C1 segment of cervical spinal cord (tissue), 14 donors: ENCODE measurements around the gene FAM163B.
"Not testable (repeated sequence)": the region's sequence is repeated elsewhere in the genome, so short reads cannot be mapped to it uniquely, and the experiment has no call there.

Source experiments
- DNase-seq, 14 donors: peaks; one replicate each; lab custom pipeline; 2025; lab: John Stamatoyannopoulos, UW

FAM163B gene

GRCh38 chr9:133640160-133640559 is 31.0 kb upstream of the FAM163B start:
- no peak for DNase-seq

DNA sequence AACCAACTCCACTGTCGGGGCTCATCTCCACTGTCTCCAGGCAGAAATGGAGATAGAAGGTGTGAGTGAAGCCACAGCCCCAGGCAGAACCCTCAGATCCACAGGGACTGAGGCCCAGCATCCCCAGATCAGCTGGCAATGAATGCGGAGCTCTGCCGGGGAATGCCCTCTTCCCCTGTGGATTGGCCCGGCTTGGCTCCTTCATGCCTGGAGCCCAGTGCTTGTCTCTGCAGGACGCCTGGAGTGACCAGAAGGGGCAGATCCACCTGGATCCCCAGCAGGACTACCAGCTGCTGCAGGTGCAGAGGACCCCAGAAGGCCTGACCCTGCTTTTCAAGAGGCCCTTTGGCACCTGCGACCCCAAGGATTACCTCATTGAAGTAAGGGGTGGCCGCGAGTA is 30.4 kb upstream of the FAM163B start:
- DNase-seq: no peak

- DNase-seq: no peak
Observed at GRCh38 chr9:133638711-133639110, 29.5 kb upstream of the FAM163B start.

GRCh38 chr9:133638076-133638475 is 28.9 kb upstream of the FAM163B start:
- DNase-seq: no peak

DNA sequence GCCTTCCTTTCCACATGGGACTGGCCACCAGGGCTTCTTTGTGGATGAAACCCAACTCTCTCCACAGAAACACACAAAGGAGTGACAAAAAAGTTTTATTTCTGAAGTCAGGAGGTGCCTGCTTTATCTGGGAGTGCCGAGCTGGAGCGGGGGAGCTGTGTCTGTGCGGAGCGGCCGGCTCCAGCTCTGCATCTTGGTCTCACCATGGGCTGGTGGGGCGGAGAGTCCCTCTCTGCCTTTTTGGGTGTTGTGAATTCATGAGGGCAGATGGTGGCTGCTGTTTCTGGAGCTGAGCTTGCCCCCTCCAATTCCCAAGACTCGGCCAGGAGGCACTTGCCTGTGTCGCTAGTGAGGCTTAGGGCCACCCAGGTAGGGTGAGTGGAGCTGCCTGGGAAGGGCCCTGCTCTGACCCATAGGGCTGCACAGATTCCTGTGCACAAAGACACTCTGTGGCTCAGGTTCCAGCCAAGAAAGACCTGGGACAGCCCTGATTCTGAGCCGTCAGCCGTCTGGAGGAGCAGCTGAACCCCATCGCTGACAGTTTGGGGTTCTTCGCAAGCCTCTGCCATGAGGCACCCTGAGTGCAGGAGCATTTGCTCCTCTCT is 28.4 kb upstream of the FAM163B start:
- DNase-seq: no peak

GRCh38 chr9:133636902-133637301 is 27.7 kb upstream of the FAM163B start:
- DNase-seq: no peak

DNA sequence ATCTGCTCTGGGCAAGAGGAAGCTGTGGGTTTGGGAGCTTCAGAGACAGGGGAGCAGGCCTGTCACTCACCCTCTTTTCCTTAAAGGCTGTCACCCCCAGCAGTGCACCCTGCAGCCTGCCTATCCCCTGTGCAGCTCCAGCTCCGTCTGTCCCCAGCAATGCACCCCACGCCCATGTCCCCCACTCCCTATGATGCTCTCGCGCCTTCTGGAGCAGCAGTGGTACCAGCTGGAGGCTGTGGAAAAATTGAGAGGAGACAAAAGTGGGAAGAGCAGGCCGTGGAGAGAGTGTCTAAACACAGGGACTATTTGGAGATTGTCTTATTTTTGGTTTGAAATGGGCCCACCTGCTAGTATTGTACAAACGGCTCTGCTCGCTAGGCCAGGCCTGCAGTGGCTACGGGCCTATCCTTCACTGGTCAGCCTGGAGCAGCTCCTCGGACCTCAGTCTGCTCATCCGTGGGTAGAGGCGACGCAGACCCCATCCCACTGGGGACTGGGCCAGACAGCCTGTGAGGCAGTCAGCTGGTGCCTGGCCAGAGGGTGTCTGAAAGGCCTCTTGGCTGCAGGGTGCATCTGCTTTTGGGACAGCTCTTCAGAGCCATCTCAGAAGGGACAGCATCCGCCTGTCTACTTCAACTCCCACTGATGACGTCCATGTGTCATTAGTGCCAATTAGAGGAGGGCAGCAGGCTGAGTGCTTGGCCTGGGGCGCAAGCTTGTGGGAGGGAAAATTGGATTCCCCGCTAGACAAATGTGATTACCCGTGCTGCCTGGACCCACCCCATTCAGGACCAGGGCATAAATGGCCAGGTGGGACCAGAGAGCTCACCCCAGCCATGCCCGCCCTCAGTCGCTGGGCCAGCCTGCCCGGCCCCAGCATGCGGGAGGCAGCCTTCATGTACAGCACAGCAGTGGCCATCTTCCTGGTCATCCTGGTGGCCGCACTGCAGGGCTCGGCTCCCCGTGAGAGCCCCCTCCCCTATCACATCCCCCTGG is 26.6 kb upstream of the FAM163B start, which contains the start of gene DBH:
Gene DBH (plus strand): TSS at position 831 of the 999 bp plus-strand sequence. CDS start 9 bp downstream, at position 840.
- DNase-seq: no peak

DNA sequence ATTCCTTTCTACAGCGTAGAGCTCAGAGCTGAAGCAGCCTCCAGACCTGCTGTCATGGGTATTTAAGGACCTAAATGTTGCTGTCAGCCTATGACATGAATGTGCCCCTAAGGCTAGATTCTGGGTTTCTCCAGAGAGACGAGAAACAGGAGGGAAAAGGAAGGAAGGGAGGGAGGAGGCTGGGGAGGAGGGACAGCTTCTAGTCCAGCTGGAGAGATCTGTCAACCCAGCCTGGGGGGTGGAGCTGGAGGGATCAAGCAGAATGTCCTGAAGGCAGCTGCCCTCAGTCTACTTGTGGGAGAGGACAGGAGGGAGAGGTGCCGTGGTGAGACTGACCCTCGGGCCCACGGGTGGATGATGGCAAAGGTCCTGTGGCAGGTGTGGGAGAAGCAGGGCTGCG is 25.9 kb upstream of the FAM163B start:
- no peak for DNase-seq

DNA sequence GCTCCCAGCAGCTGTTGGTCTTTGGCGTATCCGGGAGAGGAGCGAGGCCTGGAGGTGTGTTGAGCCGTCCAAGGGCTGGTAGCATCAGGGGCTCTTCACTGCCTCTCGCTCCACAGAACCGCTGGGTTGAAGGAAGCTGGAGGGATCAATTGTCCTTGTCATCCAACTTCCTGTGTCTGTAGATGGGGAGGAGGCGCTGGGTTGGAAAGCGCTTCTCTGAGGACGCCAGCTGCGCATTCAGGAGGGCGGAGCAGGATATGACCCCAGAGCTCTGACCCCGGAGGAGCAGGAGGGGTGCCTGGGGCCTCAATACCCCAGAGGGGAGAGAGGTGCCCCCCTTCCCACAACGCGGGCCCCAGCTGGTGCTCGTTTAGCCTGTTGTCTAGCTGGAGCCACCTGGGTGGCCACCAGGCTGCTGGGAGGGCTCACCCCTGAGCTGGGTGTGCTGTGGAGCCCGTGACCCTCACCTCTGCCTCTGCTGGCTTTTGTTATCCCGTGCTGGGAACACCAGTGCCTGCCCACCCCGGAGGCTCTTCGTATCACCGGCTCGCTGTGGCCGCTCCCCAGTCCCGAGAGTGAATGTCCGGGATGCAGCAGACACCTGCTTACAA is 25.0 kb upstream of the FAM163B start:
- DNase-seq: no peak

GRCh38 chr9:133633681-133634080 is 24.5 kb upstream of the FAM163B start:
- no peak for DNase-seq

DNA sequence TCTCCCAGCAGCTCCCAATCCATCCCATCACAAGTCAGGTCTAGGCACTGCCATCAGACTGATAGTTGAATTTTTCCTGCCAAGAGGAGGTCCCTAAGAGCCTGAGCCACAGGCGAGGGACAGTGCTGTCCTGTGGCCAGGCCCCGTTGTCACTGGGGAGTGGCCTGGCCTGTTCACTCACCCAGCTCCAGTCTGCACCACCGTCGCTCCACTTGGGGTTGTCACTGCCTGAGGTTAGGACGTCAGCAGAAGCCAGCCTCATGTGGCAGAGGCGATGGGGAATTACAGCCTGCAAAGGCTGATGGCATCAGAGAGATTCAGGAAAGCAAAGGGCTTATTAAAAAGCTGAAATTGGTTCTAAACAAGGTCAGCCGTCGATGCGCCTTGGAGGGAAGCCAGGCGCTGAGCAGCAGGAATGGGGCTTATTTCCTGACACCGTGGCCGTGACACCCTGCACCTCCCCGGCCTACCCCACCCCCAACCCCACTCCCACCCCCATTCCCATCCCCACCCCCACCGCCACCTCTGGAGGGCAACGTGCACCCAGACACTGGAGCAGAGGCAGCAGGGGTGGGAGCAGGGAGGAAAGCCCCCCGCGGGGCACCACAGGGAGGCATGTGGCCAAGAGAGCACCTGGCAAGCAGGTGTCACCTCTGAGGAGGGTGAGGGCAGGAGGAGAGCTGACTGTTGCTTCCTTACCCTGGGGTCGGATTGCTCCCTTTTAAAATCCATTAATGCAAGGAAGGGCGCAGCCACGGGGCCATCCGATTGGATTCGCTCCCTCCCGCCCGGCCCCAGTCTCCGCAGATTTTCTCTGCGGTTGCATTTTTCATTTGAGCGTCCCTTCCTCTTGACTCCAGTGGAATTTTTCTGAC is 23.9 kb upstream of the FAM163B start:
- no peak for DNase-seq

GRCh38 chr9:133631111-133631510 is 21.9 kb upstream of the FAM163B start:
- DNase-seq: no peak

- no peak for DNase-seq
Observed at GRCh38 chr9:133629221-133630110, 20.3 kb upstream of the FAM163B start.

DNA sequence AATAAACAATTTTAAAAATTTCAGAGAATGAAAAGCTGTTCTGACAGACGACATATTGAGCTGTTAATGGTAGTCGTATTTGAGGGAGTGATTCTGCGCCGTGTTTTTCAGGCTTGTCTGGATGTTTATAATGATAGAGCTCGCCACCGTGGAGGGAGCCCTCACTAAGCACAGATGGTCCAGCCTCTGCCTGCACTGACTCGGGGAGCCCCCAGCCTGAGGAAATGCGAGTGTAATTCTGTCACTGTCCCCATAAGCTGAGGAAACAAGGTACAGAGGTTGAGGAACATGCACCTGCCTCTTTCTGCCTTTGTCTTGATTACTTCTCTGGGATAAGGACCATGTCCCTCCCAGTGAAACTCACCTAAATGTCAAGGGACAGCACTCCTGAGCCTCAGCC is 19.6 kb upstream of the FAM163B start:
- DNase-seq: no peak

GRCh38 chr9:133627341-133627740 is 18.2 kb upstream of the FAM163B start:
- no peak for DNase-seq

GRCh38 chr9:133626008-133626407 is 16.8 kb upstream of the FAM163B start:
- DNase-seq: not testable (repeated sequence)

DNA sequence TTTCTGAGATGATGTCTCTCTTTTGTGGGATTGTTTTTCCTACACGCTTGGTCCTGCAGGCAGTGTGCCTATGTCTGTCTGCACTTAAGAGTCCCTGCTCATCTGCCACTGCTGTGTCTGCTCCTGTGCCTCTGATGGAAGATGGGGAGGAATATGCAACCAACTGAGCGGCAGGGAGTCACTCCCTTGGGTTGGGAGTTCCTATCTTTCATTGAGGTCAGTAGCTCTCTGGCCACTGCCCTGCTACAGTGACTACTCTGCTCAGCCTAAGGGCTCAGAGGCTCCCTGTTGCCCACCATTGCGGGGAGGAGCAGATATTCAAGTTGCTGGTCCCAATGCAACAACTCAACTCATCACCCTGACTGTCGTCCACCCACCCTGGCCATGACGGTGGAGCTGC is 13.4 kb upstream of the FAM163B start:
- no peak for DNase-seq

- no peak for DNase-seq
Observed at GRCh38 chr9:133621725-133622267, 12.6 kb upstream of the FAM163B start.

DNA sequence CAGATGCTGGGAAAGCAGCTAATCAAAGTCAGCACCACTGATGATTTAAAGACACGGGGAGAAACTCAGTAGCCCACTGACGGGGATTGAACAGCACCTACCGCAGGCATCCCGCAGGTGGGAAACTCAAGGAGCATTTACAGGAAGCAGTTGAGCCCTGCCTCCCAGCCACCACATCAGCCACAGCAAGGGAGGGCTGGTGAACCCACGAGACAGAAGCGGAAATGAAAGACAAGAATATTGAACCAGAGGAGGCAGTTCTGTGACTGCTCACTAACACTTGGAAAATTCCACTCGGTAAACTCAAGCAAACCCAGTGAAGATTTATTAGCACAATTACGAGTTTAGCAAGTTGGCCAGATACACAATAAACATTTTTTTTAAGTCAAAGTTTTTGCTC is 10.6 kb upstream of the FAM163B start:
- peak in 4 of 14 donors; percentile 5 to 26 (median 12) for DNase-seq

DNA sequence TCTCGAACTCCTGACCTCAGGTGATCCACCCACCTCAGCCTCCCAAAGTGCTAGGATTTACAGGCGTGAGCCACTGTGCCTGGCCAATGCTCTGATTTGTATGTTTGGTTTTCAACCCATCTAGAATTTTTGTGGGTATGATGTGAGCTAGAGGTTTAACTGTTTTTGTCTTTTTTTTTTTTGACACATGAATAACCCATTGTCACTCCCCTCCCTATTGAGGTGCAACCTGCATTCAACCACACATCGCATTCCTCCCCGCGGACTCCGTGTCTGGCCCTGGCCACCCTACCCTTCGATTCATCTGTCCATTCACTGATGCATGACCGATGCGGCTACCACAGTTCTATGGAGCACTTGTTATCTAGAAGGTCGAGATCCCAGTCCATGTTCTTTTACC is 9.5 kb upstream of the FAM163B start:
- no peak for DNase-seq
